Measurements from ENCODE around the gene IRAK3.

GRCh38 chr12:66244446-66244845, 55.4 kb downstream of the IRAK3 start:
- TF ChIP-seq, protein P1, sequence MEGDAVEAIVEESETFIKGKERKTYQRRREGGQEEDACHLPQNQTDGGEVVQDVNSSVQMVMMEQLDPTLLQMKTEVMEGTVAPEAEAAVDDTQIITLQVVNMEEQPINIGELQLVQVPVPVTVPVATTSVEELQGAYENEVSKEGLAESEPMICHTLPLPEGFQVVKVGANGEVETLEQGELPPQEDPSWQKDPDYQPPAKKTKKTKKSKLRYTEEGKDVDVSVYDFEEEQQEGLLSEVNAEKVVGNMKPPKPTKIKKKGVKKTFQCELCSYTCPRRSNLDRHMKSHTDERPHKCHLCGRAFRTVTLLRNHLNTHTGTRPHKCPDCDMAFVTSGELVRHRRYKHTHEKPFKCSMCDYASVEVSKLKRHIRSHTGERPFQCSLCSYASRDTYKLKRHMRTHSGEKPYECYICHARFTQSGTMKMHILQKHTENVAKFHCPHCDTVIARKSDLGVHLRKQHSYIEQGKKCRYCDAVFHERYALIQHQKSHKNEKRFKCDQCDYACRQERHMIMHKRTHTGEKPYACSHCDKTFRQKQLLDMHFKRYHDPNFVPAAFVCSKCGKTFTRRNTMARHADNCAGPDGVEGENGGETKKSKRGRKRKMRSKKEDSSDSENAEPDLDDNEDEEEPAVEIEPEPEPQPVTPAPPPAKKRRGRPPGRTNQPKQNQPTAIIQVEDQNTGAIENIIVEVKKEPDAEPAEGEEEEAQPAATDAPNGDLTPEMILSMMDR (IDR thresholded peaks at IDR 0.05; ENCODE audit: poor library complexity, severe bottlenecking), result no peak
- TF ChIP-seq POLR2AphosphoS5 (IDR thresholded peaks at IDR 0.05) (no peak), MXI1 (conservative IDR thresholded peaks at IDR 0.05; ENCODE audit: poor library complexity, severe bottlenecking) (no peak), SMC3 (conservative IDR thresholded peaks at IDR 0.05; ENCODE audit: poor library complexity) (no peak), EZH2 (IDR thresholded peaks at IDR 0.05; ENCODE audit: borderline replicate concordance, insufficient read depth, low read length, poor library complexity, severe bottlenecking) (no peak), EP300 (conservative IDR thresholded peaks at IDR 0.05; ENCODE audit: poor library complexity, severe bottlenecking) (no peak), RAD21 (conservative IDR thresholded peaks at IDR 0.05) (no peak)
- TF ChIP-seq, protein P2, sequence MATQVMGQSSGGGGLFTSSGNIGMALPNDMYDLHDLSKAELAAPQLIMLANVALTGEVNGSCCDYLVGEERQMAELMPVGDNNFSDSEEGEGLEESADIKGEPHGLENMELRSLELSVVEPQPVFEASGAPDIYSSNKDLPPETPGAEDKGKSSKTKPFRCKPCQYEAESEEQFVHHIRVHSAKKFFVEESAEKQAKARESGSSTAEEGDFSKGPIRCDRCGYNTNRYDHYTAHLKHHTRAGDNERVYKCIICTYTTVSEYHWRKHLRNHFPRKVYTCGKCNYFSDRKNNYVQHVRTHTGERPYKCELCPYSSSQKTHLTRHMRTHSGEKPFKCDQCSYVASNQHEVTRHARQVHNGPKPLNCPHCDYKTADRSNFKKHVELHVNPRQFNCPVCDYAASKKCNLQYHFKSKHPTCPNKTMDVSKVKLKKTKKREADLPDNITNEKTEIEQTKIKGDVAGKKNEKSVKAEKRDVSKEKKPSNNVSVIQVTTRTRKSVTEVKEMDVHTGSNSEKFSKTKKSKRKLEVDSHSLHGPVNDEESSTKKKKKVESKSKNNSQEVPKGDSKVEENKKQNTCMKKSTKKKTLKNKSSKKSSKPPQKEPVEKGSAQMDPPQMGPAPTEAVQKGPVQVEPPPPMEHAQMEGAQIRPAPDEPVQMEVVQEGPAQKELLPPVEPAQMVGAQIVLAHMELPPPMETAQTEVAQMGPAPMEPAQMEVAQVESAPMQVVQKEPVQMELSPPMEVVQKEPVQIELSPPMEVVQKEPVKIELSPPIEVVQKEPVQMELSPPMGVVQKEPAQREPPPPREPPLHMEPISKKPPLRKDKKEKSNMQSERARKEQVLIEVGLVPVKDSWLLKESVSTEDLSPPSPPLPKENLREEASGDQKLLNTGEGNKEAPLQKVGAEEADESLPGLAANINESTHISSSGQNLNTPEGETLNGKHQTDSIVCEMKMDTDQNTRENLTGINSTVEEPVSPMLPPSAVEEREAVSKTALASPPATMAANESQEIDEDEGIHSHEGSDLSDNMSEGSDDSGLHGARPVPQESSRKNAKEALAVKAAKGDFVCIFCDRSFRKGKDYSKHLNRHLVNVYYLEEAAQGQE (IDR thresholded peaks at IDR 0.05; ENCODE audit: borderline replicate concordance), result no peak
